ENCODE measurements around the gene CCDC14.

DNA sequence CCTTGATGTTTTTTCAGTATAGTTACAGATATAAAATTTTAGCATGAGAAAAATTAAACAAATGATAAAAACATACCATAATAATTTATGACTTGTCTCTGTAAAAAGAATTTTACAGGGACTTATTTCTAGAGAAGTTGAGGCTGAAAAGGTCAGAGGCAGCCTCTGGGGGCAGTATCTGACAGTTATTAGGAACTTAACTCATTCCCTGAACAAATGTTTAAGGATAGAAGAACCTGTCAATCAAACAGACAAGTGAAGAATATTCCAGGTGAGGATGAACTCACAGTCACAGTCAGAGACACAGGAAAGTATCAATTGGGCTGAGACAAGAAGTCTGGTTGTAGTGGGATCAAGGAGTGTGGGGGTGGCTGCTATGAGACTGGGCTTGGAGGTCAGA, 84.2 kb downstream of the CCDC14 start:
- no peak for TF ChIP-seq GATA1 (IDR thresholded peaks at IDR 0.05; ENCODE audit: low read depth, low read length)
- no peak for TF ChIP-seq POLR2A (IDR thresholded peaks at IDR 0.05; ENCODE audit: low read length)
